HG02678 (cell line): ENCODE measurements around the gene RHPN2.
"Not testable (repeated sequence)": the region's sequence is repeated elsewhere in the genome, so short reads cannot be mapped to it uniquely, and the experiment has no call there.

Experiments
- ATAC-seq: cut with Tn5 transposase; IDR thresholded peaks from one replicate; pipeline ENCODE4 v1.9.1; 2021; ENCODE audit warnings: mild to moderate bottlenecking, moderate library complexity; ENCODE audit not compliant: unreplicated experiment

The RHPN2 gene

DNA sequence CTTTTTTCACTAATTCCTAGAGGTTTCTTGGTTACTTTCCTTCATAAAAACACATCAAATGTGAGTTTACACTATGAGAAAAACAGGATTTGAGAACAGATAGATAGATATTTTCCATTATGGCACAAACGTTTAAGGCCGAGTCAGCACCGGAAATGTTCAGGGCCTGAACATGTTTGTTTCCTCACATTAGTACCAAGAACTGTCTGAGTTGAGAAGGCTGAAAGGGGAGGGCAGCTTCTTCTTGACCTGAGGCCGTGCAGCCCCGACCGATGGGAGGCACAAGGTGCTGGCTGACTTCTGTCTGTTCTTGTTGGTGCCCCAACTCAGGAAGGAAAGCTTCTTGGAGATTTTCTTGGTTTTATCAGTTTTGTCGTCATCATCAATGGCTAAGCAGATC, 84.9 kb downstream of the RHPN2 start:
- ATAC-seq = not testable (repeated sequence)

DNA sequence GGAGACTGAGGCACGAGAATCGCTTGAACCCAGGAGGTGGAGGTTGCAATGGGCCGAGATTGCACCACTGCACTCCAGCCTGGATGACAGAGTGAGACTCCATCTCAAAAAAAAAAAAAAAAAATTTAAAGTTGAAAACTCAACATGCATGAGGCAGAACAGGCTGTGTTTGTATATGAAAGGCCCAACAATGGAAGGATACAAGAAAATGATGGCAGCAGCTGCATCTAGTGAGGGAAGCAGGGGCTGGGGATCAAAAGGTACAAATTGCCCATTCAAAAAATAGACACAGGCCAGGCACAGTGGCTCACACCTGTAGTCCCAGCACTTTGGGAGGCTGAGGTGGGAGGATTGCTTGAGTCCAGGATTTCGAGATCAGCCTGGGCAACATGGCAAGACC, 86.9 kb downstream of the RHPN2 start:
- ATAC-seq = not testable (repeated sequence)

DNA sequence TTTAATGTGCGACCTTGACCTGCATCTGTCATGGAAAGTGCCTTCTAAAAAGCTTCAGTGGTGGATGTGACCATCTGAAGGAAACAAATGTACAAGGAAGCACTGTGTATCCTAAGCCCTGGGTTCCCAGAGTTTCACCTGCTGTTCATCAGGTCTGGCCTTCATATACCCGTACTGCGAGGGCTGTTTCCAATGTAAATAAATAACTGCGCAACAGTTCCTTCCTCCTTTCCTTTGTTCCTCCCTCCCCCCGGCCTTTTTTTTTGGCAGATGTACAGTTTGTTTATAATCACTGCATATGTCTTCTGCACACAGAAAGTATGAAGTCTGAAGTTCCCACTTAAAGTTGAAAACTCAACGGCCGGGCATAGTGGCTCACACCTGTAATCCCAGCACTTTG, 87.4 kb downstream of the RHPN2 start:
- no peak for ATAC-seq

DNA sequence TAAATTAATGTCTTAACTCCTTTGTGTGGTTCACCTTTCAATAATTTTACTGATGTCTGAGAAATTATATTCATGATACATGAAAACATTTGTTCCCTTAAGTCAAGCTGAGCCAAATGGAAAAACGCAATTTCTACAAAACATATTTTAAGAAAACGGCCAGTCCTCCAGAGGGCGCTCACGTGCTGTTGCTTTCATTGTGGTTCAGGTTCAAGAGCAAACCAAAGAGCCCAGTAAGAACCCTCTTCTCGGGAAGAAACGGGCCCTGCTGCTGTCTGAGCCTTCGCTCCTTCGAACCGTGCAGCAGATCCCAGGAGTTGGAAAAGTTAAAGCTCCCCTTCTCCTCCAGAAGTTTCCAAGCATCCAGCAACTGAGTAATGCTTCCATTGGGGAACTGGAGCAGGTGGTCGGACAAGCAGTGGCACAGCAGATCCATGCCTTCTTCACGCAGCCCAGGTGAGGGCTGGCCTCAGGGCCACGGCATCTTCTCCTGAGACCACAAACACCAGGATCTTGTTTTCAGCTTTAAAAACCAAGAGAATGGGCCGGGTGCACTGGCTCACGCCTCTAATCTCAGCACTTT, 88.4 kb downstream of the RHPN2 start:
- no peak for ATAC-seq

DNA sequence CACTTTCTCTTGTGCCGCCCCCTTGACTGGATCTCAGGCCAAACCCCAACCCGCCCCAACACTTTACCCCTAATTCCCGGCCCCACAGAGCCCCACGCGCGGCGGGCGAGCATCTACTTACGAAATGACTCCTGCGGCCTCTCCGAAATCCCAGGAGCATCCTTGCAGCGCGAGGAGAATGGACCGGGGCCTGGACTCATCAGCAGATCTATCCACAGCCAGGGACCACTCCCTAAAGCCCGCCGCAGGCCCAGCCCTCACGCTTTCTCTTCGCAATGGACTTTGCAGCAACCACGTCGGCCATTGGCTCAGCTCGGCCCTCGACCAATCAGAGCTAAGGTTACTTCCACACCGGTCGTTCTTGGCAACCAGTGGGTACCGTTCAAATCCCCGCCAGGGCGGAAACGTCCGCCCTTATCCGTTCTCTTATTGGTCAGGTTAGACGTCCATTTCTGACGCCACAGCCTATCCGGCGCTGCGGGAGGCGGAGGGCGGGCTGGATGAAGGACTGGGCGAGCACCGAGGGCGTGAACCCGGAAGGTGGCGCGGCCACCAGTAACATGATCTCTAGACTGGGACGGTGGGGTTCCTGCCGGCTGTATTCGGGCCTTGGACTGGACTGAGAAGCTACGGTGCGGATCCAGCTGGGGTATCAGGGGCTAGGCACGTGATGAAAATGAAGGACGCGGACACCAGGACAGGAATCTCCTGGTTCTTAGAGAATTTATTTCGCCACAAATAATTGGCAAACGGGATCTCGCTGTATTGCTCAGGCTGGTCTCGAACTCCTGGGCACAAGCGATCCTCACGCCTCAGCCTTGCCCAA, 92.8 kb downstream of the RHPN2 start, which contains the start of the genes CEP89 and FAAP24:
Gene CEP89 (minus strand): TSS at position 244 of the 826 bp plus-strand sequence. CDS start 84 bp downstream, at position 160.
Gene FAAP24 (plus strand): TSS at position 528 of the 826 bp plus-strand sequence. CDS start 955 bp downstream, outside the sequence.
- peak; percentile 99 for ATAC-seq

DNA sequence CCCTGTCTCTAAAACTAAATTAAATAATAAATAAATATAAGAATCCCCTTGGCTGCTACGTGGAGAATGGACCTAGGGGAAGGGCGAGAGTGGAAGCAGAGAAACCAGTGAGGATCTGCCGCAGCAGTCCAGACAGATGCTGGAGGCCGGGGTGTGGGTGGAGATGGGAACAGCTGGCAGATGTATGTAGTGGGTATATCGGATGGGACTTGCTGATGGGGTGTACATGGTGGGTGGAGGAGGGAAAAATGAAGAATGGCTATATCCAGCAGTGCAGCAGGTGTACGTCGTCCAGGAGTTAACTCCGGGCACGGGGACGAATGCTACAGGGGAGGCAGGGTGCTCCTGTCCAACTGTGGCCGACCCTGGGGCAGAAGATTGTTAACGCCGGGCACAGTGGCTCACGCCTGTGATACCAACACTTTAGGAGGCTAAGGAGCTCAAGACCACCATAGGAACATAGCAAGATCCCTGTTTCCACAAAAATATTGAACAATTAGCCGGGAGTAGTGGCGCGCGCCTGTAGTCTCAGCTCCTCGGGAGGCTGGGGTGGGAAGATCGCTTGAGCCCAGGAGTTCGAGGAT, 93.6 kb downstream of the RHPN2 start:
- ATAC-seq = no peak

DNA sequence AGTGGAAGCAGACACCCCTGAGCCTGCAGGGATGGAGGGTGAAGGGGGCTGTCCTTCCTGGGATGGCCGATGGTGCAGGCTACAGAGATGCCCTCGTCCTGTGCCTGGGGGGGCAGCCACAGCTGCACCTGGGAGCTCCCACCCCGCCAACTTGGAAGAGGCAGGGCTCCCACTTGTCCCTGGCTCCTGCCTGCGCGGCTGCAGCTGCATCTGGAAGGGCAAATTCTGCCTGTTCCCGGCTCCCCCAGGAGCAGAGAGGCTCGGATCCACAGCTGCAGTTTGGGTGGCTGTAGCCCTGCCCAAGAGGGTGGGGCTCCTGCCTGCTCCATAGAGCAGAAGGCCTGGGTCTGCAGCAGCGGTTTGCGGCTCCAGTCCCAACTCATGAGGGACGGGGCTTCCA, 95.1 kb downstream of the RHPN2 start:
- no peak for ATAC-seq

DNA sequence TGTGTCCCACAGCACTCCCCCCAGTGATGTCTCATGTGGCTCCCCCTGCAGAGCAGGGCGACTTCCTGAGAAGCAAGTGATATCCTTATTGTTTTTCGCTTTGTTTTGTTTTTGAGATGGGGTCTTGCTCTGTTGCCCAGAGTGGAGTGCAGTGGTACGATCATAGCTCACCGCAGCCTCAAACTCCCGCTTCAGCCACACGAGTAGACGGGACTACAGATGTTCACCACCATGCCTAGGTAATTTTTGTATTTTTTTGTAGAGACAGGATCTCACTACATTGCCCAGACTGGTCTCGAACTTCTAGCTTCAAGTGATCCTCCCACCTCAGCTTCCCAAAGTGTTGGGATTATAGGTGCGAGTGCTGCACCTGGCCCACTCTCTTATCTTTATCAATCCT, 97.9 kb downstream of the RHPN2 start:
- ATAC-seq = no peak

DNA sequence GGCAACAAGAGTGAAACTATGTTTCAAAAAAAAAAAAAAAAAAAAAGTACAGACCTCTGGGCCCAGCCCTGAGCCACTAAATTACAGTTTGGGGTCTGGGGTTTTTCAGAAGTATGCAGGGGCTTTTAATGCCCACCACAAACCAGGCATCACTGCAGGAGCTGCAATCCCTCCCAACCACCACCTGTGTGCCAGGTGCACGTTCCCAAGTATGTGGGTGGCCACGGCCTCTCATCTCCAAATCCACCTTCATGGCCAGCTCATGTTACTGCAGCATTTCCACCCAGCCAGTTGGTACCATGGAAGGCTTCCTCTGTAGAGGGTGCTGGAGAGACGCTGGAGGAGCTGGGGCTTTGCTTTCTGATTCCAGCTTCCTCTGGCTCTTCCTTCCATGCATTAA, 119.4 kb downstream of the RHPN2 start:
- no peak for ATAC-seq

DNA sequence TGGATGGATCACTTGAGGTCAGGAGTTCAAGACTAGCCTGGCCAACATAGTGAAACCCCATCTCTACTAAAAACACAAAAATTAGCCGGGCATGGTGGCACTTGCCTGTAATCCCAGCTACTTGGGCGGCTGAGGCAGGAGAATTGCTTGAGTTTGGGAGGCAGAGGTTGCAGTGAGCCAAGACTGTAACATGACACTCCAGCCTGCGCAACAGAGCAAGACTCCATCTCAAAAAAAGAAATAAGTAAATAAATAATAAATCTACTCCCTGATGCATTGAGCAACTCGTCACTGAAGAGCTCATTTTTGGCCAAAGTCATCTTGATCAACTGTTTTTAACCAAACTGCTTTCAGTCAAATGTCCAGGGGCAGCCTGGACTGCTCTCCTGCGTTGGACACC, 123.4 kb downstream of the RHPN2 start:
- not testable (repeated sequence) for ATAC-seq

DNA sequence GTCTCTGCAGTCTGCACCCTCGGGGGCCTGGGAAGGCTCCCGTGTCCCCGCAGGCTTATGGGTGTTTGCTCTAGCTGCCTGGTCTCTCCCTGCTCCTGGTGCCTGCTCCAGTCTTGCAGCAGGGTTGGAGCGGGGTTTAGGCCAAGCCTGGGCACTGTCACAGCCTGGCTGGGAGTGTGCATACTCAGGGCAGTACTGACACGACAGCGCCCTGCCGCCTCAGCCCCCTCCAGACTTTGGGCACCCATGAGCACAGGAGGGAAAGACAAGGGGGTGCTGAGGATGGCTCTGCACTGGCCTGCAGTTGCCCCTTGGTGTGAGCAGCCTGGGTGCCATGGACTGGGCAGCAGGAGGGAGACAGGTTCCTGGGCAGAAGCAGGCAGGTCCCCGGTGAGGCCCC, 128.6 kb downstream of the RHPN2 start:
- ATAC-seq = no peak

DNA sequence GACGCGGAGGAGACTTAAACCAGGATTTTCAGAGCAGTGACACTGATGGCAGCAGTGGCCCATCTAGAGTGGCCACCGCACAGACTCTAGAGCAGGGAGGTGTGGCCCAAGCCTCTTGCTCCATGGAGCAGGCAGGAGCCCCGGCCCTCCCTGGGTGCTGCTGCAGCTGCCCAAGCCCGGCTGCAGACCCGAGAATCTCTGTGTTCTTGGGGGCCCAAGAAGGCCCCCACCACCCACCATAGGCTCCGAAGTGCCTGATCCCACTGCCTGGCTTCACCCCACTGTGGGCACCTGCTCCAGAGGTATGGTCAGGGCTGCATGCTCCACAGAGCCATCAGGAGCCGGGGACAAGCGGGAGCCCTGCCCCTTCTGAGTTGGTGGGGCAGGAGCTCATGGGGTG, 129.1 kb downstream of the RHPN2 start:
- no peak for ATAC-seq

DNA sequence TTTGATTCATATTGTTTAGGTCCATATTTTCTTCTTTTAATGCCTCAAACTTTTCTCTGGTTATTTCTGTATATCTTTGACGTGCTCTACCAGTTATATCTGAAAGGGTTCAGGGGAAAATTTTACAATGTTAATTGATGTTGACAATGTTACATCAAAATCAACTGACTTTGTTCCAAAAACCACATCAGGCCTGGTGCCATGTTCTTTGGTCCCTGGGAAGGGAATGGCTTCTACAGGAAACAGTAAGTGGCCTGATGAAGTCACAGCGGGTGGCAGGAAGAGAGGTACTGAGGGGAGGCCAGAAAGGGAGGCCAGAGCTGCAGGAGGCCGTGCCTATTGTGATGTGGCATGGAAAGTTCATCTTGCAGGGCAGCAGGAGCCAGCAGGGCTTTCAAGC, 131.1 kb downstream of the RHPN2 start:
- no peak for ATAC-seq

DNA sequence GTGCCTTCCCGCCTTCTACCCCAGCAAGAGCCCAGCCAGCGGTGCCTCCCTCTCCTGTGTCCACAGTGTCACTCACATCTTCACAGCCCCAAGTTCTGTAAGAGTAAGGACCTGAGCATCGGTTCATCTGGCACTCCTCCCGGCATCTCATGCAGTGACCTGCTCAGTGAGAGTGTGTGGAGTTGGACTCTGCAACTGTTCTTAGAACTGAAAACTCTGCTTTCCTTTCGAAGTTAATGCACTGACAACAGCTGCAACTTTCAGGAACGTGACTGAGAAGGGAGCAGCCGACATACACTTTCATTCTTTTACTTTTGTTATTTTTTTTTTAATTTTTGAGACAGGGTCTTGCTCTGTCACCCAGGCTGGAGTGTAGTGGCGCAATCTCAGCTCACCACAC, 134.1 kb downstream of the RHPN2 start:
- ATAC-seq = no peak

DNA sequence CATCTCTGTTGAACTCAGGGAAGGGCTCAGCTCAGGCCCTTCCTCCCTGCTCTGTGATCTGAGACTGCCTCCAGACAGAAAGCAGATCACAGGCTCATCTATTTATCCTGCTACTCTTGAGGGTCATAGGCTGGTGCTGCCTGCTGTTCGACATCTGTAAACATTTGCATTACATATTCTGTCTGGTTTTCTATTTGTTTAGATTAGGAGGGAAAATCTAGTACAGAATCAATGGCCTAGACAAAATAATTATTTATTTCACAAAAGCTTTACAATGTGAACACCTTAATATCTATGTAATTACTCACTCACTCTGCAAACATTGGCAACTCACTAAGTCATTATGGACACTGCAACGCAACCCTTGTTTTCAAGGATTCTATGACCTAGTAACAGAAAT, 135.9 kb downstream of the RHPN2 start:
- no peak for ATAC-seq
